ENCODE data around the gene NBEA.

The NBEA gene

DNA sequence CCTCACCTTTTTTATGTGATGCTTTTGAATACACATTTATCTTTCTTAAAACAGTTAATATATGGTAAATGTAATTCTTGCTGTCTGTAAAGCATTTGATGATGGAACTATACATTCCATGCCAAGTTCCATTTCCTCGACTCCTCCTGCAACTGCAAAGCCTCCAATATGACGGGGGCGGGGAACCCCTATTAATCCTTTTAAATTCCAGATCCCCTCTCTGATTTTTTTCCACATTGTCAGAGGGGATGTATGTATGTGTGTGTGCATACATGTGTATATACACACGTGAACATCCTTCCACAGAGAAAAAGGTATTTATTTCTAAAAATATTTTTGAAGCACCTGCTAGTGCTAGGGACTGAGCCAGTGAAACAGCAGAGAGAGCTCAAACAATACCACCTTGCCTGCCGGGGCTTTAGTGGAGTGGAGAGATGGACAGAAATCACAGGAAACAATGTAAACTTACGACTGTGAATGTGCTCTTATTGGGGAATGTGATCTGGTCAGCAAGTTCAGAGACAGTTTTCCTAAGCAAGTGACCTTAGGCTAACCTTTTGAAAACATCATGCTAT lies 559.7 kb downstream of the NBEA start:
- Histone ChIP-seq H3K4me1 (ENCODE audit: control insufficient read depth, insufficient read depth, low read length, poor library complexity, severe bottlenecking) (no peaks in the 10 kb centered on the region), H3K9me3 (ENCODE audit: control insufficient read depth, low read length) (no peaks in the 10 kb centered on the region), H3K36me3 (ENCODE audit: control insufficient read depth, insufficient read depth, low read length) (no peaks in the 10 kb centered on the region), H3K4me3 (ENCODE audit: extremely low read depth, insufficient read depth, low read length, poor library complexity, severe bottlenecking) (no peak overlapping the region), H3K27ac (ENCODE audit: low read depth, low read length, severe bottlenecking) (no peak overlapping the region)
- 80 to 88% methylated on average over 1 to 2 of the region's 6 CpGs for WGBS, 2 experiments (ENCODE audit: insufficient coverage in 2 of 2)

- WGBS, 2 experiments (ENCODE audit: insufficient coverage in 2 of 2): 100% methylated on average over 1 of the region's 3 CpGs; no CpG with 5 or more reads in 1 of the 2 experiments
- Histone ChIP-seq H3K36me3 (ENCODE audit: control insufficient read depth, insufficient read depth, low read length) (no peaks in the 10 kb centered on the region), H3K4me3 (ENCODE audit: extremely low read depth, insufficient read depth, low read length, poor library complexity, severe bottlenecking) (no peak overlapping the region), H3K4me1 (ENCODE audit: control insufficient read depth, insufficient read depth, low read length, poor library complexity, severe bottlenecking) (no peaks in the 10 kb centered on the region), H3K27ac (ENCODE audit: low read depth, low read length, severe bottlenecking) (no peak overlapping the region), H3K9me3 (ENCODE audit: control insufficient read depth, low read length) (no peaks in the 10 kb centered on the region)
These were observed 560.4 kb downstream of the NBEA start for GRCh38 chr13:35502456-35502855.

GRCh38 chr13:35512271-35512920 lies 570.3 kb downstream of the NBEA start:
- Histone ChIP-seq H3K27ac (ENCODE audit: low read depth, low read length, severe bottlenecking) (peak overlapping the region; percentile 20), H3K9me3 (ENCODE audit: control insufficient read depth, low read length) (no peaks in the 10 kb centered on the region), H3K4me1 (ENCODE audit: control insufficient read depth, insufficient read depth, low read length, poor library complexity, severe bottlenecking) (no peaks in the 10 kb centered on the region), H3K4me3 (ENCODE audit: extremely low read depth, insufficient read depth, low read length, poor library complexity, severe bottlenecking) (no peak overlapping the region), H3K36me3 (ENCODE audit: control insufficient read depth, insufficient read depth, low read length) (no peaks in the 10 kb centered on the region)
- WGBS, 2 experiments (ENCODE audit: insufficient coverage in 2 of 2): 79 to 84% methylated on average over 2 to 3 of the region's 5 CpGs

DNA sequence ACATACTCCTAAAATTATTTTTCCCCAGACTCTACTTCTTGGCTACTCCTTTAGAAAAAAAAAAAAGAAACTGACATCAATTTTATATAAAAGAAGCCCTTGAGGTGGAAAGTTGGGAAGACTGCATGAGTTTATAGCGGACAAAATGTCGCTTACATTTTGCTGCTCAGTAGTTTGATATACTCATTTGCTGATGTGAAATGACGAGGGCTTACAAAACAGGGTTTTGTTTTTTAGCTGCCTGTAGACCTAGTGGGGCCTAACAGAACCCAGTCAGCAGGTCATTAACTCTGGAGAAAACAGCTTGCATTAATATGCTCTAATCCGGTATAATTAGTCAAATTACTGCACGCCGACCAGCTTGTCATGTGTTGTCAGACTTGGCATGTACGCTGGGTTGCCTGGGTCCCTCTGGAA lies 572.0 kb downstream of the NBEA start:
- Histone ChIP-seq H3K4me3 (ENCODE audit: extremely low read depth, insufficient read depth, low read length, poor library complexity, severe bottlenecking) (no peak overlapping the region), H3K9me3 (ENCODE audit: control insufficient read depth, low read length) (no peaks in the 10 kb centered on the region), H3K36me3 (ENCODE audit: control insufficient read depth, insufficient read depth, low read length) (no peaks in the 10 kb centered on the region), H3K27ac (ENCODE audit: low read depth, low read length, severe bottlenecking) (no peak overlapping the region), H3K4me1 (ENCODE audit: control insufficient read depth, insufficient read depth, low read length, poor library complexity, severe bottlenecking) (no peaks in the 10 kb centered on the region)
- WGBS, 2 experiments (ENCODE audit: insufficient coverage in 2 of 2): 96% methylated on average over 3 to 7 of the region's 7 CpGs

- Histone ChIP-seq H3K9me3 (ENCODE audit: control insufficient read depth, low read length) (no peaks in the 10 kb centered on the region), H3K36me3 (ENCODE audit: control insufficient read depth, insufficient read depth, low read length) (no peaks in the 10 kb centered on the region), H3K4me1 (ENCODE audit: control insufficient read depth, insufficient read depth, low read length, poor library complexity, severe bottlenecking) (no peaks in the 10 kb centered on the region), H3K27ac (ENCODE audit: low read depth, low read length, severe bottlenecking) (no peak overlapping the region), H3K4me3 (ENCODE audit: extremely low read depth, insufficient read depth, low read length, poor library complexity, severe bottlenecking) (no peak overlapping the region)
- WGBS, 2 experiments (ENCODE audit: insufficient coverage in 2 of 2): 48 to 51% methylated on average over 5 of the region's 6 CpGs
These were observed 572.9 kb downstream of the NBEA start for GRCh38 chr13:35514801-35515502.

DNA sequence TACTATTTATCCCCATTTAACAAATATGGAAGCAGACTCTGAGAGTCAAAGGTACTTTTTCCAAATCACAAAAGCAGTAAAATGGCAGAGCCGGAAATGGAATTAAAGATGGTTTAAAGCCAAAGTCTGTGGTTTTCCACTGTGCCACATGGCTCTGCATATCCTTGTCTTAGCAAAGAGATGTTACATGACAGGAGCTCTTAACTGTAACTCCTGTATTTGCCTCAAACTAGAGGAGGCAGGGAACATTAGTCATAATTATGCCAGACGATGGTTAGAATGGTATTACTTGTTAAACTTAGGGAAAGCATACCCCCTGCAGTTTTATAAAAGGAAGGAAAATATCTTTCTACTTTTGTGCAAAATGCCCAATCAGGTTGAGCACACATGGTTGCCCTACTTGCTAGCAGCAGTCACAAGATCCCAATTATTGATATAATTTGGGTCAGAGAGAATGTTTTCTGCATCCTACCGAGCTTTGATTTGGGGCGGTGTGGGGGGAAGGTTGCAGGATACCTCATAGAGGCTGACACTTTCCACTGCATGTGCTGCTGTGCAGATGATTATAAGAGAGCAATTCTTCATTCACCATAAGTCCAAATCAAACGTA lies 576.4 kb downstream of the NBEA start:
- Histone ChIP-seq H3K27ac (ENCODE audit: low read depth, low read length, severe bottlenecking) (no peak overlapping the region), H3K9me3 (ENCODE audit: control insufficient read depth, low read length) (no peaks in the 10 kb centered on the region), H3K4me1 (ENCODE audit: control insufficient read depth, insufficient read depth, low read length, poor library complexity, severe bottlenecking) (no peaks in the 10 kb centered on the region), H3K36me3 (ENCODE audit: control insufficient read depth, insufficient read depth, low read length) (no peaks in the 10 kb centered on the region), H3K4me3 (ENCODE audit: extremely low read depth, insufficient read depth, low read length, poor library complexity, severe bottlenecking) (no peak overlapping the region)
- 87 to 93% methylated on average over 2 of the region's 5 CpGs for WGBS, 2 experiments (ENCODE audit: insufficient coverage in 2 of 2)

- Histone ChIP-seq H3K9me3 (ENCODE audit: control insufficient read depth, low read length) (no peaks in the 10 kb centered on the region), H3K36me3 (ENCODE audit: control insufficient read depth, insufficient read depth, low read length) (no peaks in the 10 kb centered on the region), H3K27ac (ENCODE audit: low read depth, low read length, severe bottlenecking) (no peak overlapping the region), H3K4me3 (ENCODE audit: extremely low read depth, insufficient read depth, low read length, poor library complexity, severe bottlenecking) (no peak overlapping the region), H3K4me1 (ENCODE audit: control insufficient read depth, insufficient read depth, low read length, poor library complexity, severe bottlenecking) (no peaks in the 10 kb centered on the region)
- WGBS, 2 experiments (ENCODE audit: insufficient coverage in 2 of 2): 100% methylated on average over 2 of the region's 3 CpGs; no CpG with 5 or more reads in 1 of the 2 experiments
These were observed 582.1 kb downstream of the NBEA start for GRCh38 chr13:35524171-35524570.

DNA sequence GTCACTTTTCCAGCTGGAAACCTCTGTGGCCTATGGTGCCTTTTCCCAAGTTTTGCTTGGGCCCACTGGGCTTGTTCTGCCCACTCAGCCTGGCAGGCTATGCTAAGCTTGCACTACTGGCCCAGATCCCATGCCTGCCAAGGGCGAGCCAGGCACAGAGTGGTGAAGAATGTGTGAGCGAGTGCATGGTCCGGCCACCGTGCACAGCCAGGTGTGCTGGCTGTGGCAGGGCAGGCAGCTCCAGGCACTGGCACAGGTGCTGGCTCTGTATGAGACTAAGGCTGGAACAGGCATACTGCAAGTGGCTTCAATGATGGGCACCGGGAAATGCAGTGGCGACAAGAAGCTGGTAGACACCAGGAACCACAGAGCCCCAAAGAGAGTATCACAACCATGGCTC lies 584.5 kb downstream of the NBEA start:
- no peaks in the 10 kb centered on the region for H3K36me3 ChIP-seq (ENCODE audit: control insufficient read depth, insufficient read depth, low read length)

GRCh38 chr13:35527451-35527850 lies 585.4 kb downstream of the NBEA start:
- Histone ChIP-seq H3K4me1 (ENCODE audit: control insufficient read depth, insufficient read depth, low read length, poor library complexity, severe bottlenecking) (no peaks in the 10 kb centered on the region), H3K4me3 (ENCODE audit: extremely low read depth, insufficient read depth, low read length, poor library complexity, severe bottlenecking) (no peak overlapping the region), H3K36me3 (ENCODE audit: control insufficient read depth, insufficient read depth, low read length) (no peaks in the 10 kb centered on the region), H3K27ac (ENCODE audit: low read depth, low read length, severe bottlenecking) (no peak overlapping the region), H3K9me3 (ENCODE audit: control insufficient read depth, low read length) (no peaks in the 10 kb centered on the region)
- 84 to 97% methylated on average over 4 to 10 of the region's 10 CpGs for whole genome bisulfite sequencing, 2 experiments (ENCODE audit: insufficient coverage in 2 of 2)

More for the DNA sequence above, 584.5 kb downstream of the NBEA start:
- Histone ChIP-seq H3K4me1 (ENCODE audit: control insufficient read depth, insufficient read depth, low read length, poor library complexity, severe bottlenecking) (no peaks in the 10 kb centered on the region), H3K27ac (ENCODE audit: low read depth, low read length, severe bottlenecking) (no peak overlapping the region), H3K4me3 (ENCODE audit: extremely low read depth, insufficient read depth, low read length, poor library complexity, severe bottlenecking) (no peak overlapping the region), H3K9me3 (ENCODE audit: control insufficient read depth, low read length) (no peaks in the 10 kb centered on the region)
- WGBS, 2 experiments (ENCODE audit: insufficient coverage in 2 of 2): 96 to 97% methylated on average over 6 of the region's 6 CpGs

DNA sequence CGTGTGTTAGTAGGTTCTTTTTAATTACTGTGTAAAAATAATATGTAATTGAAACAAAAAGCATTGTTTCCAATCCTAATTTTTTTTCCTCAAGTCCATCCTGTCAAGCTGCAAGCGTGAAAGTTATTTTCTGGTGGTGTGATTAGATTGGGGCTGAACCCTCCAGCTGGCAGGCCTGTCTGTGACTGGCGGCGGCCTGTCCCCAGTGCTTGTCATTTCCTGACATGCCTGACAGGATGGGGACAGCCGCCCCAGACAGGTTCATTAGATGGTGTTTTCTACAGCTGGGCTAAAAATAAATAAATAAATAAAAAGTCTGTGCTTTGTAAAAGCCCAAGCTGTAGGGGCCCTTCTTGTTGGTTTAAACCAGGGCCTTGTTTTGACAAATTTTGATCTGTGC lies 588.1 kb downstream of the NBEA start:
- H3K9me3 ChIP-seq (ENCODE audit: control insufficient read depth, low read length): no peaks in the 10 kb centered on the region
- no peak overlapping the region for H3K27ac ChIP-seq (ENCODE audit: low read depth, low read length, severe bottlenecking)
- H3K4me3 ChIP-seq (ENCODE audit: extremely low read depth, insufficient read depth, low read length, poor library complexity, severe bottlenecking): no peak overlapping the region
- WGBS, 2 experiments (ENCODE audit: insufficient coverage in 2 of 2): 86% methylated on average over 2 of the region's 5 CpGs; no CpG with 5 or more reads in 1 of the 2 experiments
- H3K36me3 ChIP-seq (ENCODE audit: control insufficient read depth, insufficient read depth, low read length): no peaks in the 10 kb centered on the region
- no peaks in the 10 kb centered on the region for H3K4me1 ChIP-seq (ENCODE audit: control insufficient read depth, insufficient read depth, low read length, poor library complexity, severe bottlenecking)
